H1 (cell line): ENCODE results near the gene ZNF609. TPM values are rescaled to one million over a fixed set of nuclear protein-coding genes. Genes with fewer than 3 reads are reported as not detected.

Source experiments
- CTCF ChIA-PET: fragments of 300-600 bp; sonication (Branson Sonifier 250); formaldehyde crosslinking; loops from one replicate; lab custom pipeline; 2021; ENCODE audit not compliant: partially characterized antibody; lab: Charles Lee
- POLR2A ChIA-PET: fragments of 300-600 bp; sonication (Branson Sonifier 250); formaldehyde crosslinking; loops from one replicate; lab custom pipeline; 2021; ENCODE audit warnings: inconsistent platforms; ENCODE audit not compliant: partially characterized antibody; lab: Charles Lee
- DNase-seq, 2 experiments: peaks; one replicate each; pipeline versions ENCODE4 v3.0.0 to v3.0.0-alpha.2; 2010 to 2022; ENCODE audit warnings: low spot score in 2 of 2, low read depth in 1 of 2, mixed read lengths in 1 of 2
- FAIRE-seq: peaks from 2 replicates; lab custom pipeline; 2011; peaks lifted over from hg19 to GRCh38; lab: Jason Lieb, UNC
- H2AFZ ChIP-seq: 2 replicates; pipeline ENCODE4 v1.8.1; 2012; ENCODE audit warnings: low read length, inconsistent platforms
- H2AK5ac ChIP-seq: 2 replicates; pipeline ENCODE4 v1.6.1; 2013; ENCODE audit warnings: low read depth, low read length
- H2BK120ac ChIP-seq: replicated peaks from 2 replicates; pipeline ENCODE3; 2013; ENCODE audit warnings: low read depth, low read length, inconsistent platforms
- H2BK12ac ChIP-seq: 2 replicates; pipeline ENCODE4 v1.6.1; 2013; ENCODE audit warnings: low read depth, low read length
- H2BK15ac ChIP-seq: 2 replicates; pipeline ENCODE4 v1.6.1; 2013; ENCODE audit warnings: low read length
- H2BK20ac ChIP-seq: 2 replicates; pipeline ENCODE4 v1.6.1; 2013; ENCODE audit warnings: low read length
- H2BK5ac ChIP-seq: 2 replicates; pipeline ENCODE4 v1.6.1; 2013; ENCODE audit warnings: low read depth, low read length
- H3K14ac ChIP-seq: 2 replicates; pipeline ENCODE4 v1.6.1; 2013; ENCODE audit warnings: inconsistent platforms; ENCODE audit not compliant: insufficient read length
- H3K18ac ChIP-seq: 2 replicates; pipeline ENCODE4 v1.6.1; 2013; ENCODE audit warnings: low read length; ENCODE audit errors: extremely low read depth
- H3K23ac ChIP-seq: 2 replicates; pipeline ENCODE4 v1.6.1; 2013; ENCODE audit warnings: inconsistent platforms; ENCODE audit not compliant: insufficient read length
- H3K23me2 ChIP-seq: 2 replicates; pipeline ENCODE4 v1.6.1; 2013; ENCODE audit warnings: low read depth, low read length
- H3K27ac ChIP-seq: 2 replicates; pipeline ENCODE4 v1.6.1; 2011; ENCODE audit warnings: low read depth, low read length, inconsistent platforms
- H3K27me3 ChIP-seq, 4 experiments: replicated peaks in 1 of 4; 1 replicate in 1 of 4; 2 replicates in 3 of 4; pipeline versions ENCODE4 v1.6.1 to v1.8.1; 2011 to 2013; ENCODE audit warnings: low read length in 3 of 4, mild to moderate bottlenecking in 3 of 4, inconsistent platforms in 2 of 4, mixed read lengths in 2 of 4, moderate library complexity in 1 of 4; ENCODE audit not compliant: control insufficient read depth in 3 of 4, insufficient read depth in 3 of 4; ENCODE audit errors: extremely low read depth in 1 of 4
- H3K36me3 ChIP-seq, 4 experiments: 2 replicates each; pipeline versions ENCODE4 v1.6.1 to v1.8.1; 2011 to 2013; ENCODE audit warnings: mild to moderate bottlenecking in 4 of 4, low read length in 3 of 4, moderate library complexity in 2 of 4, control low read depth in 1 of 4, inconsistent platforms in 1 of 4; ENCODE audit not compliant: insufficient read depth in 4 of 4, control insufficient read depth in 2 of 4
- H3K4ac ChIP-seq: replicated peaks from 2 replicates; pipeline ENCODE3; 2013; ENCODE audit warnings: low read length, low read depth, mixed read lengths, inconsistent platforms; ENCODE audit not compliant: insufficient read length
- H3K4me1 ChIP-seq, 4 experiments: replicated peaks in 1 of 4; 1 replicate in 1 of 4; 2 replicates in 3 of 4; pipeline versions ENCODE4 v1.6.1 to v1.8.1; 2011 to 2013; ENCODE audit warnings: low read length in 3 of 4, inconsistent platforms in 2 of 4, mixed read lengths in 1 of 4; ENCODE audit not compliant: insufficient read depth in 4 of 4, control insufficient read depth in 3 of 4
- H3K4me2 ChIP-seq, 2 experiments: 2 replicates each; pipeline versions ENCODE4 v1.6.1 to v1.8.1; 2011 to 2013; ENCODE audit warnings: low read depth in 2 of 2, low read length in 2 of 2, control low read depth in 1 of 2, inconsistent platforms in 1 of 2, mild to moderate bottlenecking in 1 of 2; ENCODE audit not compliant: insufficient read depth in 1 of 2
- H3K4me3 ChIP-seq, 4 experiments: fragments of 200-600, 300-600 bp in 1 of 4; sonication (generic), shearing (Covaris generic), sonication (Bioruptor Twin) in 1 of 4; 2 replicates each; pipeline versions ENCODE4 v1.5.1 to v1.8.1; 2011 to 2016; ENCODE audit warnings: low read length in 4 of 4, low read depth in 3 of 4, control low read depth in 2 of 4, inconsistent platforms in 2 of 4, mild to moderate bottlenecking in 2 of 4, mixed read lengths in 1 of 4, moderate library complexity in 1 of 4; ENCODE audit not compliant: insufficient read depth in 2 of 4; ENCODE audit errors: extremely low read depth in 1 of 4
- H3K56ac ChIP-seq: replicated peaks from 2 replicates; pipeline ENCODE3; 2013; ENCODE audit warnings: low read depth, mild to moderate bottlenecking, mixed read lengths, low read length, inconsistent platforms; ENCODE audit not compliant: insufficient read length
- H3K79me1 ChIP-seq: 2 replicates; pipeline ENCODE4 v1.6.1; 2013; ENCODE audit warnings: low read depth, low read length, control low read depth
- H3K79me2 ChIP-seq, 2 experiments: 2 replicates each; pipeline versions ENCODE4 v1.6.1 to v1.8.1; 2012 to 2013; ENCODE audit warnings: low read length in 2 of 2, mild to moderate bottlenecking in 2 of 2, inconsistent platforms in 1 of 2; ENCODE audit not compliant: insufficient read depth in 2 of 2, control insufficient read depth in 1 of 2
- H3K9ac ChIP-seq, 4 experiments: replicated peaks in 1 of 4; 1 replicate in 1 of 4; 2 replicates in 3 of 4; pipeline versions ENCODE4 v1.6.1 to v1.8.1; 2011 to 2013; ENCODE audit warnings: low read depth in 3 of 4, low read length in 3 of 4, control low read depth in 2 of 4, mild to moderate bottlenecking in 2 of 4, moderate library complexity in 2 of 4, inconsistent platforms in 1 of 4; ENCODE audit errors: extremely low read depth in 1 of 4
- H3K9me3 ChIP-seq, 2 experiments: 2 replicates each; pipeline versions ENCODE4 v1.6.1 to v1.8.1; 2012 to 2013; ENCODE audit warnings: mild to moderate bottlenecking in 2 of 2, moderate library complexity in 2 of 2, control low read depth in 1 of 2, inconsistent platforms in 1 of 2, low read depth in 1 of 2, low read length in 1 of 2, mixed read lengths in 1 of 2; ENCODE audit not compliant: insufficient read depth in 2 of 2
- H4K20me1 ChIP-seq, 2 experiments: replicated peaks in 1 of 2; 2 replicates each; pipeline versions ENCODE3 to v1.8.1; 2011 to 2013; ENCODE audit warnings: inconsistent platforms in 2 of 2, low read length in 2 of 2, mild to moderate bottlenecking in 1 of 2; ENCODE audit not compliant: insufficient read depth in 2 of 2, control insufficient read depth in 1 of 2
- H4K5ac ChIP-seq: 2 replicates; pipeline ENCODE4 v1.6.1; 2013; ENCODE audit warnings: low read length, low read depth, mixed read lengths, inconsistent platforms; ENCODE audit not compliant: insufficient read length
- H4K8ac ChIP-seq: 2 replicates; pipeline ENCODE4 v1.8.0; 2013; ENCODE audit warnings: mild to moderate bottlenecking, moderate library complexity, low read length, inconsistent platforms; ENCODE audit not compliant: insufficient read depth; ENCODE audit errors: extremely low read depth
- H4K91ac ChIP-seq: replicated peaks from 2 replicates; pipeline ENCODE3; 2013; ENCODE audit warnings: low read length, mixed read lengths, inconsistent platforms; ENCODE audit not compliant: insufficient read length
- GTF2F1 ChIP-seq: IDR thresholded peaks from 2 replicates; pipeline ENCODE4 v1.6.1; 2012; ENCODE audit warnings: low read depth, low read length, improper control_type of control experiment, borderline replicate concordance
- WGBS, 2 experiments: shearing (Covaris generic) in 1 of 2; methylation state at CpG; one replicate each; pipeline versions ENCODE4 v1.1.6 to v1.1.7; 2013 to 2015; ENCODE audit warnings: low lambda C conversion rate in 2 of 2, mixed read lengths in 2 of 2, inconsistent platforms in 1 of 2, low coverage in 1 of 2, missing lambda C conversion rate in 1 of 2; ENCODE audit not compliant: insufficient replicate concordance in 2 of 2, insufficient coverage in 1 of 2, insufficient read length in 1 of 2; ENCODE audit errors: extremely low coverage in 1 of 2, missing lambda C conversion rate in 1 of 2; 5-methylcytosine and 5-hydroxymethylcytosine counted together
- polyA plus RNA-seq, 7 experiments: library from polyadenylated mRNA; depleted of rRNA in 3 of 7; stranded (reverse) in 5 of 7; unstranded in 2 of 7; fragments of >200 nt in 5 of 7; fragments of 200-250 nt in 2 of 7; gene quantifications; 1 replicate in 5 of 7; 2 replicates in 1 of 7; 4 replicates in 1 of 7; pipeline versions ENCODE4 v1.2.1 to v1.2.3, GENCODE V29; 2011 to 2013; ENCODE audit warnings: missing spikeins in 2 of 7, mixed read lengths in 2 of 7
- total RNA-seq: library from RNA; stranded (reverse); fragmentation: NEBNext Ultra II Directional; extraction: Animal tissue kit (Norgen Biotek cat#: 25700); gene quantifications from 2 replicates; pipeline ENCODE4 v1.2.1, GENCODE V29; 2021

The ZNF609 gene
- total and polyA plus RNA-seq, 2 of the 8 experiments (the other 6 are each of a cell fraction or from before 2014, with no cell fraction given), result 15.5 to 47.8 TPM

- Histone ChIP-seq H4K5ac (no peak overlapping the region), H3K4me3 (no peak overlapping the region), H4K20me1 (peaks cover 28 to 50% of the 10 kb centered on the region in 2 experiments), H2BK20ac (no peak overlapping the region), H2BK120ac (no peak overlapping the region), H2BK12ac (no peak overlapping the region), H3K56ac (no peak overlapping the region), H2BK5ac (no peak overlapping the region), H3K4me2 (no peak overlapping the region), H4K8ac (no peak overlapping the region), H3K14ac (no peak overlapping the region), H3K27ac (no peak overlapping the region), H2AFZ (no peak overlapping the region), H3K23ac (no peak overlapping the region), H3K4ac (no peak overlapping the region), H3K79me2 (peaks cover 38 to 84% of the 10 kb centered on the region in 2 experiments), H3K9me3 (no peaks in the 10 kb centered on the region), H3K27me3 (peaks cover 0 to 2% (median 0%) of the 10 kb centered on the region in 4 experiments; a peak in 1 of 7 replicates), H3K18ac (no peak overlapping the region), H3K36me3 (peaks cover 10 to 50% (median 41%) of the 10 kb centered on the region in 4 experiments), H3K23me2 (peaks cover 12% of the 10 kb centered on the region), H3K9ac (no peak overlapping the region), H2AK5ac (no peak overlapping the region), H3K79me1 (peaks cover 6% of the 10 kb centered on the region), H4K91ac (no peak overlapping the region), H3K4me1 (peaks cover 13 to 22% (median 21%) of the 10 kb centered on the region in 4 experiments), H2BK15ac (no peak overlapping the region)
- DNase-seq (no peak), FAIRE-seq (no peak)
- ChIA-PET POLR2A (interaction anchor here (0.8 to 59.2 kb wide), 8 partner anchors 1 to 283 kb away, joined by 3 to 1192 read pairs (median 3); no protein-coding TSS in a partner anchor), CTCF (interaction anchor here (1.0 to 9.5 kb wide), 11 partner anchors 10 to 83 kb away, joined by 3 to 106 read pairs (median 5); no protein-coding TSS in a partner anchor)
- no peak for TF ChIP-seq GTF2F1
- WGBS, 2 experiments, result 96% methylated on average over 6 of the region's 6 CpGs; no CpG with 5 or more reads in 1 of the 2 experiments
Observed at GRCh38 chr15:64695561-64695992, 235.2 kb downstream of the ZNF609 start.
